Measurements from ENCODE around the gene ZNF142.

DNA sequence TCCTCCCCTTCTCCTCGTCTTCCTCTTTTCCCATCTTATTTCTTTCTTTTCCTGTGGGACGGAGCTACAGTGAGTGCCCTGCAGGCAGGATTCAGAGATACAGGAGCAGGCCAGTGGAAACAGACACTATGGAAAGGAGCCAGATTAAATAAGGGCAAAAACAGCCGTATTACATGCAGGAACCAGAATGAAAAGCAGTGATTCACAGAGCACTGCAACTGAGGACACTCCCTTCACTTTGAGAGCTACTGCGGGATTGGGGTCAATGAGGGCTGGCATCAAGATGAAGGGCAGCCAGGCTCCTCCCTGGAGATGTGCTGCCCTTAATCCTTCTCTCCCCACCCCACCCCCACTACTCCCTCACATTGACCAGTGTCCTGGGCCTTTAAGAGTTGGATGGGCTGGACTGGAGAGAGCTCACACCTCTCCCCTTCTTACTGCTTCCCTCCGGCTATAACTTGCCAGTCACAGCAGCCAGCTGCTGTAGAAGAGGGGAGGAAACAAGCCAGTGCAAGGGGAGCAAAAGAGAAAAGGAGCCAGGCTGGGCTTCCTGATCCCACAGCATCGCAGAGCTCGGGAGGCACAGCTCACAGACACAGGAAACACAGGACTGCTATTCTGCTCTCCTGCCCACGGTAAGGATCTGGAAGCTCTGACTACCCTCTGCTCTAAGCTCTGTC is 51.8 kb downstream of the ZNF142 start, which contains the start of gene PLCD4:
- TF ChIP-seq, protein P1, sequence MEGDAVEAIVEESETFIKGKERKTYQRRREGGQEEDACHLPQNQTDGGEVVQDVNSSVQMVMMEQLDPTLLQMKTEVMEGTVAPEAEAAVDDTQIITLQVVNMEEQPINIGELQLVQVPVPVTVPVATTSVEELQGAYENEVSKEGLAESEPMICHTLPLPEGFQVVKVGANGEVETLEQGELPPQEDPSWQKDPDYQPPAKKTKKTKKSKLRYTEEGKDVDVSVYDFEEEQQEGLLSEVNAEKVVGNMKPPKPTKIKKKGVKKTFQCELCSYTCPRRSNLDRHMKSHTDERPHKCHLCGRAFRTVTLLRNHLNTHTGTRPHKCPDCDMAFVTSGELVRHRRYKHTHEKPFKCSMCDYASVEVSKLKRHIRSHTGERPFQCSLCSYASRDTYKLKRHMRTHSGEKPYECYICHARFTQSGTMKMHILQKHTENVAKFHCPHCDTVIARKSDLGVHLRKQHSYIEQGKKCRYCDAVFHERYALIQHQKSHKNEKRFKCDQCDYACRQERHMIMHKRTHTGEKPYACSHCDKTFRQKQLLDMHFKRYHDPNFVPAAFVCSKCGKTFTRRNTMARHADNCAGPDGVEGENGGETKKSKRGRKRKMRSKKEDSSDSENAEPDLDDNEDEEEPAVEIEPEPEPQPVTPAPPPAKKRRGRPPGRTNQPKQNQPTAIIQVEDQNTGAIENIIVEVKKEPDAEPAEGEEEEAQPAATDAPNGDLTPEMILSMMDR (IDR thresholded peaks at IDR 0.05): no peak
- TF ChIP-seq ZFX (IDR thresholded peaks at IDR 0.05; ENCODE audit: borderline replicate concordance): no peak

Data from 22Rv1 (cell line).